OCI-M2 (cell line): ENCODE results near the gene OLAH.
"Not testable (repeated sequence)": the region's sequence is repeated elsewhere in the genome, so short reads cannot be mapped to it uniquely, and the experiment has no call there.

Experiments used
- DNase-seq: peaks from one replicate; lab custom pipeline; 2025; ENCODE audit not compliant: unreplicated experiment; lab: John Stamatoyannopoulos, UW

The OLAH gene

DNA sequence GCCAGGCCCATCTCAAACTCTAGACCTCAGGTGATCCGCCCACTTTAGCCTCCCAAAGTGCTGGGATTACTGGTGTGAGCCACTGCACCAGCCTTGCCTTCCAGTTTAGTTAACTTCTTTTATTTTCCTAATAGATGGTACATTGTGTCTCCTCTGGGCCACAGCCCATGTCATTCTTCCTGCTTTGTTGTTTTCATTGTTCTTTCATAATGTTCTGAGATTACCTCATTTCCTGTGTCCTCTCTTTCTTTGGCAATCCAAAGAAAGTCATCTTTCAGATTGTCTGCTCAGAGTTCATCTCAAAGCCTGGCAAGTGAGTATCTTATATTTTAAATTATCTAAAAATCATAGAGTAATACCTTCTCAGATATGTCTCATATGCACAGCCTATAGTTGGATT is at the start of gene OLAH:
Gene OLAH (plus strand): TSS at position 270 of the 400 bp plus-strand sequence. CDS start 3,346 bp downstream, outside the sequence.
- no peak for DNase-seq

- no peak for DNase-seq
These were observed 47.7 kb upstream of the OLAH start for GRCh38 chr10:14995964-14996565.

GRCh38 chr10:15013530-15013929 is 30.2 kb upstream of the OLAH start:
- DNase-seq = not testable (repeated sequence)

- DNase-seq = no peak
These were observed 28.3 kb upstream of the OLAH start for GRCh38 chr10:15015451-15015850.

DNA sequence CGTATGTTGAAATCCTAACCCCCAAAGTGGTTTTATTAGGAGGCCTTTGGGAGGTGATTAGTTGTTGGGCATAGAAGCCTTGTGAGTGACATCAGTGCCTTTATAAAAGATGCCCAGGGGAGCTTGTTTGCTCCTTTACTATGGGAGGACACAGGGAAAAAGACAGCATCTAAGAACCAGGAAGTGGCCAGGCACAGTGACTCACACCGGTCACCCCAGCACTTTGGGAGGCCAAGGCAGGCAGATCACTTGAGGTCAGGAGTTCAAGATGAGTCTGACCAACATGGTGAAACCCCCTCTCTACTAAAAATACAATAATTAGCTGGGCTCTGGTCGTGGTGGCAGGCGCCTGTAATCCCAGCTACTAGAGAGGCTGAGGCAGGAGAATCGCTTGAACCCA is 22.8 kb upstream of the OLAH start:
- not testable (repeated sequence) for DNase-seq

GRCh38 chr10:15023079-15023478 is 20.7 kb upstream of the OLAH start:
- not testable (repeated sequence) for DNase-seq

- not testable (repeated sequence) for DNase-seq
These were observed 19.4 kb upstream of the OLAH start for GRCh38 chr10:15024017-15025004.

DNA sequence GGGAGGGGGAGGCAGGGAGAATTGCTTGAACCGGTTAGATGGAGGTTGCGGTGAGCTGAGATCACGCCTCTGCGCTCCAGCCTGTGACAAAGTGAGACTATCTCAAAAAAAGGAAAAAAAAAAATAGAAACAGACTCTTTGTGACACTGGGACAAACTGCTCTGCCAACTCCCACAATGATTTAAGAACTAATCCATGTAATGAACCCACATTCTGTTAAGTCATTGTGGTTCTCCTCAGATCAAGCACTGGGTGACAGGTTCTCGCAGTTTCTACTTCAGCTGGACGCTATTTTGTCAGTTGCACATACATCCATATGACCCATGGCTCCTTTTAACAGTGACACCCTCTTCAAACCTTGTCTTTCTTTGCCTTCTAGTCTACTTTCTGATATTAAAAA is 18.7 kb upstream of the OLAH start:
- DNase-seq = not testable (repeated sequence)

DNA sequence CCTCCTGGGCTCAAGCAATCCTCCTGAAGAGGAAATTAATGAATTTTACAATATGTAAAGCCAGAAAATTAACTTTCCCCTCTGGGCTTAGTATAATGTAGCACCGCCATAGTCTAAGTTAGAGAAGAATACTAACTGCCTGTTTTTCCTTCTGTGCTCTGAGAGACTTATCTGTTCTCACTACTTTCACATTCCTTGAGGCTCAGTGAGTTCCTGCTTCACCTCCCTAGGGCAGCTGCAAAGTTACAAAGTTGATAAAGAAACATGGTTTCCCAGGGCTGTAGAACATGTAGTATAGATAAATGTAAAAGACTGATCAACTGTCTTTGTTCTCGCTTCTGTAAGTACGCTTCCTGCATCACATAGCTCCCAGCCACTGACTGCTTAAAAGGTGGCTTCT is 16.0 kb upstream of the OLAH start:
- peak; percentile 34 for DNase-seq

GRCh38 chr10:15035385-15036301 is 8.1 kb upstream of the OLAH start:
- no peak for DNase-seq

- DNase-seq = no peak
These were observed 6.1 kb upstream of the OLAH start for GRCh38 chr10:15037691-15038090.

GRCh38 chr10:15038416-15038815 is 5.3 kb upstream of the OLAH start:
- DNase-seq = no peak

DNA sequence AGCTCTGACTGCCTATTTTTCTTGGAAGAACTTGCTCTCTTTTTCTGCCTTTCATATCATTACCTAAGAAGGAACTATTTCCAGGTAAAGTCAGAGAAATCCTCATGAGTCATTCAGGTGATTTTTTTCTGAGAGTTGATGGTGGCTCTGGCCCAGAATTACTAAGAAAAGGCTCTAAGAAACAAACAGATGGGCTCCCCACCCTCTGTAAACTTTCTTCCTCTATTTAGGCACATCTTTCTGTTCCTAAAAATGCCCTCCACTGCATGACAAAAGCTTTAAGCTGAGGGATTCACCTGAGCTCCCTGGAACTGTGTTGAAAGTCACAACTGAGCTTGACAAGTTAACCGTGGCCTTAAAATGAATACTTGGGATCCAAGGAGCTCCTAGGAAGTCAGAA is 1.6 kb downstream of the OLAH start:
- DNase-seq = no peak

GRCh38 chr10:15046626-15047025 is 2.9 kb downstream of the OLAH start:
- no peak for DNase-seq

DNA sequence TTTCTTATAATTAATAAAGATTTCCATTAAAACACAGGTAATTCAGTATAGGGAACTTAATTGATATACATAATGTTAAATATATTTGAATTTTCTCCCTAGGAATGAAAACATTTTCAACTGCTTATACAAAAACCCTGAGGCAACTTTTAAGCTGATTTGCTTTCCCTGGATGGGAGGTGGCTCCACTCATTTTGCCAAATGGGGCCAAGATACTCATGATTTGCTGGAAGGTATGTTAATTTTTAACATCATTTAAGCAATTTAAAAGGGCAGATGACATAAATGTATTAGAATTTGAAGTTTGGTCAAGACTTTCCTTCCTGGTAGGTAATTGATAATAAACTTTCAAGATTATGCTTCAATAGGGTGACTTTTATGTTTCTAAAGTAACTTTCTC is 5.8 kb downstream of the OLAH start:
- no peak for DNase-seq

DNA sequence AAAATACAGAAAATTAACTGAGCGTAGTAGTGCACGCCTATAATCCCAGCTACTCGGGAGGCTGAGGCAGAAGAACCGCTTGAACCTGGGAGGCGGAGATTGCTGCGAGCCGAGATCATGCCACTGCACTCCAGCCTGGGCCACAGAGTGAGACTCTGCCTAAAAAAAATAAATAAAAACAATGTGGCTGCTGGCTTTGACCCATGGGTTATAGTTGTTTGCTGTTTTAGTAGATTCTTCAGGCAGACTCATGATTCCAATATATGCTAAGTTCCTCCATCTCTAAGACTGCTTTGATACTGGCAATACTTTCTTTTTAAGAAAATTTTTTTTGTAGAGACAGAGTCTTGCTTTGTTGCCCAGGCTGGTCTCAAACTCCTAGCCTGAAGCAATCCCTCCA is 8.4 kb downstream of the OLAH start:
- DNase-seq = no peak

DNA sequence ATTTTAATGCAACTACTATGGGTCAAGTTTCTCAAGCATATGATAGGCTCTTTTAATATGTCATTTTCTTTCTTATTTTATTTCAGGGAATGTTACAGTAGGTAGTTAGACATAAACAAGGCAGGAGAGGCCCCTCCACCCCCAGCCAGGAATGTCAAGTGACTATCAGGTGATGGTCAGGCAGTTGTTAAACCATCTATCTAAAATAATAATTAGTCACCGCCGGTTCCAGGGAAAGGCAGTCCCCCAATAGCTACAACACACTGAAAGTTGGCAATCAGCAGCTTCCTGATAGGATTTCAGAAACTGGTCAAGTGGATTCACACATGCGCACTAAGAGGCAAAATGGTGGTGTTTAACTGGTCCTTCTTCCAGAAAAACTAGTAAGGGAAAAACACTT is 9.3 kb downstream of the OLAH start:
- no peak for DNase-seq

DNA sequence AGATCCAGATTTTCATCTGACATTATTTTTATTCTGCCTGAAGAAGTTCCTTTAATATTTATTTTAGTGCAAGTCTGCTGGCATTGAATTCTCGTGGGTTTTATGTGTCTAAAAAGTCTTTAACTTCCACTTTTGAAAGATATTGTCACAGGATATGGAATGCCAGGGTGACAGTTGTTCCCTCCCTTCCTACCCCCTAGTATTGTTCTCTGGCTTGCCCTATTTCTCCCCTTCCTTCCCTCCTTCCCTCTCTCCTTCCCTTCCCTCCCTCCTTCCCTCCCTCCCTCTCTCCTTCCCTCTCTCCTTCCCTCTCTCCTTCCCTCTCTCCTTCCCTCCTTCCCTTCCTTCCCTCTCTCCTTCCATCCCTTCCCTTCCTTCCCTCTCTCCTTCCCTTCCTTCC is 14.9 kb downstream of the OLAH start:
- DNase-seq = no peak

GRCh38 chr10:15059914-15060313 is 16.2 kb downstream of the OLAH start:
- no peak for DNase-seq

- DNase-seq = no peak
These were observed 16.9 kb downstream of the OLAH start for GRCh38 chr10:15060638-15061037.

GRCh38 chr10:15067154-15067553 is 23.4 kb downstream of the OLAH start:
- DNase-seq = no peak
